Testis (tissue), 2 donors: Measurements from ENCODE around the gene ARSI.

ENCODE experiments used
- POLR2A ChIP-seq: fragments of 450-650 bp; IDR thresholded peaks from one replicate; pipeline ENCODE4 v1.6.1; 2017; ENCODE audit warnings: antibody characterized with exemption, mild to moderate bottlenecking, moderate library complexity
- TF ChIP-seq, protein P1 (sequence below), 3 experiments: fragments of 450-650 bp in 2 of 3; fragments of 200-600 bp in 1 of 3; sonication (generic) in 1 of 3; IDR thresholded peaks; one replicate each; pipeline ENCODE4 v1.5.1; 2016 to 2019; ENCODE audit warnings: antibody characterized with exemption in 3 of 3, mild to moderate bottlenecking in 2 of 3, moderate library complexity in 1 of 3

DNA sequence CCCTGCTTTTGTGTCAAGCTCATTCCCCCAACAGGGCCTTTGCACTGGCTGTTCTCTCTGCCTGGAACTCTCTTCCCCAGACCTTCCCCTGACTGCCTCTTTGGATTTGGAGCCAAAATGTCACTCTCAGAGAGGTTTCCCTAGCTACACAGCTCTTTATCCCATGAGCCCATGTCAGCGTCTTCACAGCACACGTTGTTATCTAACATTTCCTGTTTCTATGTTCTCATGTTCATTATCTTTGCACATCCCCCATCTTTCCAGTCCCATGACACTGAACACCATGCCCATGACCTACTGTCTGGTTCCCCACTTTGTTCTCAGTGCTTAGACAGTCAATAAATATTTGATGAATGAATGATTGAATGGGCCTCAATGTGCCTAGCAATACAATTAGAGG is 26.3 kb upstream of the ARSI start:
- no peak for TF ChIP-seq POLR2A
- TF ChIP-seq, protein P1, sequence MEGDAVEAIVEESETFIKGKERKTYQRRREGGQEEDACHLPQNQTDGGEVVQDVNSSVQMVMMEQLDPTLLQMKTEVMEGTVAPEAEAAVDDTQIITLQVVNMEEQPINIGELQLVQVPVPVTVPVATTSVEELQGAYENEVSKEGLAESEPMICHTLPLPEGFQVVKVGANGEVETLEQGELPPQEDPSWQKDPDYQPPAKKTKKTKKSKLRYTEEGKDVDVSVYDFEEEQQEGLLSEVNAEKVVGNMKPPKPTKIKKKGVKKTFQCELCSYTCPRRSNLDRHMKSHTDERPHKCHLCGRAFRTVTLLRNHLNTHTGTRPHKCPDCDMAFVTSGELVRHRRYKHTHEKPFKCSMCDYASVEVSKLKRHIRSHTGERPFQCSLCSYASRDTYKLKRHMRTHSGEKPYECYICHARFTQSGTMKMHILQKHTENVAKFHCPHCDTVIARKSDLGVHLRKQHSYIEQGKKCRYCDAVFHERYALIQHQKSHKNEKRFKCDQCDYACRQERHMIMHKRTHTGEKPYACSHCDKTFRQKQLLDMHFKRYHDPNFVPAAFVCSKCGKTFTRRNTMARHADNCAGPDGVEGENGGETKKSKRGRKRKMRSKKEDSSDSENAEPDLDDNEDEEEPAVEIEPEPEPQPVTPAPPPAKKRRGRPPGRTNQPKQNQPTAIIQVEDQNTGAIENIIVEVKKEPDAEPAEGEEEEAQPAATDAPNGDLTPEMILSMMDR (IDR thresholded peaks at IDR 0.05), result no peak
